ENCODE data around the gene PSMD1. TPM values are rescaled to one million over a fixed set of nuclear protein-coding genes. Genes with fewer than 3 reads are reported as not detected.

Gene PSMD1
- total and polyA plus RNA-seq, 2 donors (not counting 3 experiments of a cell fraction or from before 2014, with no cell fraction given), result 163 to 209 TPM

GRCh38 chr2:231069379-231070054 is 12.8 kb downstream of the PSMD1 start:
- CTCF ChIA-PET, result interaction anchor here (1.0 to 1.8 kb wide), 5 partner anchors 9 to 382 kb away, joined by 3 to 6 read pairs (median 5); partner anchors contain the start of gene PSMD1
- no peak for FAIRE-seq
- Histone ChIP-seq H4K20me1 (replicated peaks; ENCODE audit: control insufficient read depth, extremely low read depth, insufficient read depth, low read length) (no peaks in the 10 kb centered on the region), H3K27me3 (ENCODE audit: control insufficient read depth in 2 of 2, insufficient read depth in 2 of 2, low read length in 2 of 2) (no peaks in the 10 kb centered on the region), H3K9me1 (replicated peaks; ENCODE audit: control insufficient read depth, extremely low read depth, insufficient read depth, low read length) (no peaks in the 10 kb centered on the region), H3K4me2 (ENCODE audit: insufficient read depth, low read length) (no peak overlapping the region), H3K4me3 (replicated peaks in 1 of 3; ENCODE audit: insufficient read depth in 1 of 3, low read depth in 1 of 3, low read length in 3 of 3) (no peak overlapping the region), H3K9ac (replicated peaks; ENCODE audit: extremely low read depth, insufficient read depth, low read length) (no peak overlapping the region), H3K36me3 (ENCODE audit: control insufficient read depth in 2 of 2, extremely low read depth in 1 of 2, insufficient read depth in 2 of 2, low read length in 2 of 2) (peaks cover 5 to 42% of the 10 kb centered on the region in 2 experiments), H2AFZ (ENCODE audit: low read depth, low read length) (no peak overlapping the region), H3K4me1 (ENCODE audit: control insufficient read depth, extremely low read depth, insufficient read depth, low read length) (peaks cover 19% of the 10 kb centered on the region), H3K27ac (ENCODE audit: insufficient read depth, low read depth, low read length) (peak overlapping the region; percentile 43), H3K79me2 (ENCODE audit: control insufficient read depth, insufficient read depth, low read length) (peaks cover 12% of the 10 kb centered on the region), H3K9me3 (replicated peaks; ENCODE audit: control insufficient read depth, insufficient read depth, low read length) (no peaks in the 10 kb centered on the region)
- POLR2A ChIA-PET, result no interaction called here
- intact Hi-C loops (cut with micrococcal nuclease) (no loop called here), dilution Hi-C loops (cut with MboI; ENCODE audit: extremely low pct_ligation_motif_present, low sequenced_read_pairs) (no loop called here)
- TF ChIP-seq FOS (IDR thresholded peaks at IDR 0.05; ENCODE audit: borderline replicate concordance, insufficient read depth, low read length) (peak; percentile 7), EZH2 (IDR thresholded peaks at IDR 0.05; ENCODE audit: borderline replicate concordance, low read depth, low read length, severe bottlenecking) (no peak), MYC (IDR thresholded peaks at IDR 0.05; ENCODE audit: low read depth, low read length) (no peak), GATA2 (IDR thresholded peaks at IDR 0.05; ENCODE audit: insufficient read depth, insufficient read length, low read depth, low read length) (peak; percentile 30)
- peak; percentile 50 for DNase-seq (ENCODE audit: low read depth, low spot score)
- BruUV-seq (replicated peaks), result no TSS peak

GRCh38 chr2:231084565-231084964 is 27.9 kb downstream of the PSMD1 start:
- Histone ChIP-seq H4K20me1 (replicated peaks; ENCODE audit: control insufficient read depth, extremely low read depth, insufficient read depth, low read length) (no peaks in the 10 kb centered on the region), H3K27ac (ENCODE audit: insufficient read depth, low read depth, low read length) (no peak overlapping the region), H3K4me3 (replicated peaks in 1 of 3; ENCODE audit: insufficient read depth in 1 of 3, low read depth in 1 of 3, low read length in 3 of 3) (no peak overlapping the region), H2AFZ (ENCODE audit: low read depth, low read length) (no peak overlapping the region), H3K79me2 (ENCODE audit: control insufficient read depth, insufficient read depth, low read length) (no peaks in the 10 kb centered on the region), H3K4me2 (ENCODE audit: insufficient read depth, low read length) (no peak overlapping the region), H3K36me3 (ENCODE audit: control insufficient read depth in 2 of 2, extremely low read depth in 1 of 2, insufficient read depth in 2 of 2, low read length in 2 of 2) (peaks cover 32 to 37% of the 10 kb centered on the region in 2 experiments), H3K4me1 (ENCODE audit: control insufficient read depth, extremely low read depth, insufficient read depth, low read length) (no peaks in the 10 kb centered on the region), H3K9me3 (replicated peaks; ENCODE audit: control insufficient read depth, insufficient read depth, low read length) (no peaks in the 10 kb centered on the region), H3K9ac (replicated peaks; ENCODE audit: extremely low read depth, insufficient read depth, low read length) (no peak overlapping the region), H3K27me3 (ENCODE audit: control insufficient read depth in 2 of 2, insufficient read depth in 2 of 2, low read length in 2 of 2) (no peaks in the 10 kb centered on the region), H3K9me1 (replicated peaks; ENCODE audit: control insufficient read depth, extremely low read depth, insufficient read depth, low read length) (no peaks in the 10 kb centered on the region)
- intact Hi-C loops (cut with micrococcal nuclease), result no loop called here
- no peak for TF ChIP-seq MYC (IDR thresholded peaks at IDR 0.05; ENCODE audit: low read depth, low read length)
- no peak for TF ChIP-seq CTCF (IDR thresholded peaks at IDR 0.05; ENCODE audit: extremely low read depth in 1 of 2, insufficient read depth in 1 of 2, low read depth in 1 of 2, low read length in 2 of 2)
- no peak for TF ChIP-seq FOS (IDR thresholded peaks at IDR 0.05; ENCODE audit: borderline replicate concordance, insufficient read depth, low read length)
- no peak for TF ChIP-seq GATA2 (IDR thresholded peaks at IDR 0.05; ENCODE audit: insufficient read depth, insufficient read length, low read depth, low read length)
- no peak for TF ChIP-seq POLR2AphosphoS5 (IDR thresholded peaks at IDR 0.05; ENCODE audit: insufficient read depth, low read depth, low read length)
- no peak for TF ChIP-seq POLR2A (IDR thresholded peaks at IDR 0.05; ENCODE audit: low read depth, low read length)
- no peak for TF ChIP-seq JUN (IDR thresholded peaks at IDR 0.05; ENCODE audit: borderline replicate concordance, insufficient read depth, insufficient read length, low read depth)
- TF ChIP-seq EZH2 (IDR thresholded peaks at IDR 0.05; ENCODE audit: borderline replicate concordance, low read depth, low read length, severe bottlenecking), result no peak
- TF ChIP-seq MAX (IDR thresholded peaks at IDR 0.05; ENCODE audit: insufficient read depth, insufficient read length), result no peak
- DNase-seq (ENCODE audit: low read depth, low spot score), result no peak
- dilution Hi-C loops (cut with MboI; ENCODE audit: extremely low pct_ligation_motif_present, low sequenced_read_pairs), result loop anchor here (25.0 kb wide), 1 partner anchor 378 kb away; the partner anchor contains the start of gene NCL
- FAIRE-seq, result no peak
- CTCF ChIA-PET, result no interaction called here
- POLR2A ChIA-PET, result no interaction called here
- no TSS peak for BruUV-seq (replicated peaks)
